SK-N-SH treated with all-trans-retinoic acid at 6 μM for 48 hours (cell line): Measurements from ENCODE around the gene LAMP2.

ENCODE experiments used
- ATAC-seq: fragments of 200-7000 bp; cut with Tn5 transposase; 3 replicates; pipeline ENCODE4 v1.9.1; 2020; ENCODE audit warnings: mild to moderate bottlenecking, moderate library complexity
- ARNTL ChIP-seq: fragments of 450-650 bp; formaldehyde crosslinking; IDR thresholded peaks from 2 replicates; pipeline ENCODE4 v1.5.0; 2020; ENCODE audit warnings: low read depth, mild to moderate bottlenecking, moderate library complexity, borderline replicate concordance
- BACH2 ChIP-seq: fragments of 250-450 bp; sonication (Bioruptor Pico); IDR thresholded peaks from 2 replicates; pipeline ENCODE4 v1.9.0; 2021; ENCODE audit warnings: mild to moderate bottlenecking, borderline replicate concordance
- CSDC2 ChIP-seq: fragments of 250-450 bp; sonication (Bioruptor Pico); IDR thresholded peaks from 2 replicates; pipeline ENCODE4 v1.5.0; 2020; ENCODE audit warnings: mild to moderate bottlenecking, moderate library complexity
- CSRNP3 ChIP-seq: fragments of 250-450 bp; sonication (Bioruptor Pico); IDR thresholded peaks from 2 replicates; pipeline ENCODE4 v1.5.1; 2021; ENCODE audit warnings: mild to moderate bottlenecking, moderate library complexity
- ESRRG ChIP-seq: fragments of 250-450 bp; sonication (Bioruptor Pico); IDR thresholded peaks from 2 replicates; pipeline ENCODE4 v1.6.1; 2021; ENCODE audit warnings: mild to moderate bottlenecking
- GLIS3 ChIP-seq: fragments of 250-450 bp; sonication (Bioruptor Pico); IDR thresholded peaks from 2 replicates; pipeline ENCODE4 v1.5.0; 2020; ENCODE audit warnings: mild to moderate bottlenecking, moderate library complexity
- OSR1 ChIP-seq: fragments of 250-450 bp; sonication (Bioruptor Pico); IDR thresholded peaks from 2 replicates; pipeline ENCODE4 v1.8.0; 2022; ENCODE audit warnings: moderate library complexity, mild to moderate bottlenecking, inconsistent platforms
- PATZ1 ChIP-seq: fragments of 250-450 bp; sonication (Bioruptor Pico); IDR thresholded peaks from 2 replicates; pipeline ENCODE4 v1.8.0; 2020; ENCODE audit warnings: mild to moderate bottlenecking, moderate library complexity, borderline replicate concordance
- PPARA ChIP-seq: fragments of 250-450 bp; sonication (Bioruptor Pico); IDR thresholded peaks from 2 replicates; pipeline ENCODE4 v1.5.0; 2020; ENCODE audit warnings: mild to moderate bottlenecking, borderline replicate concordance
- RARB ChIP-seq: fragments of 250-450 bp; sonication (Bioruptor Pico); IDR thresholded peaks from 2 replicates; pipeline ENCODE4 v1.8.0; 2021; ENCODE audit warnings: mild to moderate bottlenecking, moderate library complexity
- SNAI2 ChIP-seq: fragments of 250-450 bp; sonication (Bioruptor Pico); IDR thresholded peaks from 2 replicates; pipeline ENCODE4 v1.5.0; 2020; ENCODE audit warnings: mild to moderate bottlenecking, moderate library complexity
- TCF4 ChIP-seq: fragments of 250-450 bp; sonication (Bioruptor Pico); IDR thresholded peaks from 2 replicates; pipeline ENCODE4 v1.8.0; 2021; ENCODE audit warnings: mild to moderate bottlenecking, moderate library complexity, borderline replicate concordance
- TOX ChIP-seq: fragments of 250-450 bp; sonication (Bioruptor Pico); IDR thresholded peaks from 2 replicates; pipeline ENCODE4 v1.8.0; 2021; ENCODE audit warnings: mild to moderate bottlenecking, moderate library complexity, borderline replicate concordance
- TSHZ2 ChIP-seq: fragments of 250-450 bp; sonication (Bioruptor Pico); IDR thresholded peaks from 2 replicates; pipeline ENCODE4 v1.5.0; 2020; ENCODE audit warnings: mild to moderate bottlenecking, moderate library complexity
- ZC3H10 ChIP-seq: fragments of 250-450 bp; sonication (Bioruptor Pico); IDR thresholded peaks from 2 replicates; pipeline ENCODE4 v1.5.1; 2021; ENCODE audit warnings: mild to moderate bottlenecking, moderate library complexity
- ZFP3 ChIP-seq: fragments of 250-450 bp; sonication (Bioruptor Pico); IDR thresholded peaks from 2 replicates; pipeline ENCODE4 v1.5.0; 2020; ENCODE audit warnings: mild to moderate bottlenecking, moderate library complexity
- ZFP30 ChIP-seq: fragments of 450-650 bp; formaldehyde crosslinking; IDR thresholded peaks from 2 replicates; pipeline ENCODE4 v1.5.0; 2022; ENCODE audit warnings: mild to moderate bottlenecking, moderate library complexity
- ZNF565 ChIP-seq: fragments of 450-650 bp; formaldehyde crosslinking; conservative IDR thresholded peaks from 2 replicates; pipeline ENCODE4 v1.5.0; 2020; ENCODE audit warnings: low read depth, mild to moderate bottlenecking, moderate library complexity
- ZNF70 ChIP-seq: fragments of 450-650 bp; formaldehyde crosslinking; IDR thresholded peaks from 2 replicates; pipeline ENCODE4 v1.5.0; 2020; ENCODE audit warnings: mild to moderate bottlenecking, moderate library complexity
- ZNF8 ChIP-seq: fragments of 450-650 bp; formaldehyde crosslinking; IDR thresholded peaks from 2 replicates; pipeline ENCODE4 v1.5.0; 2020; ENCODE audit warnings: mild to moderate bottlenecking, moderate library complexity
- TF ChIP-seq, protein P1 (sequence below): fragments of 250-450 bp; sonication (Bioruptor Pico); IDR thresholded peaks from 2 replicates; pipeline ENCODE4 v1.5.1; 2020; ENCODE audit warnings: low read depth, mild to moderate bottlenecking, moderate library complexity

LAMP2 gene

GRCh38 chrX:120512627-120513026 is 43.5 kb upstream of the LAMP2 start (continued):
- TF ChIP-seq PATZ1 (CRISPR knock-in tag), result no peak
- TF ChIP-seq ZC3H10 (CRISPR knock-in tag), result no peak
- TF ChIP-seq PPARA (CRISPR knock-in tag), result no peak
- no peak for TF ChIP-seq OSR1 (CRISPR knock-in tag)
- TF ChIP-seq ZNF70 (CRISPR knock-in tag), result no peak
- TF ChIP-seq ZNF8 (CRISPR knock-in tag), result no peak
- TF ChIP-seq ARNTL, result no peak
- no peak for TF ChIP-seq TSHZ2 (CRISPR knock-in tag)

GRCh38 chrX:120512222-120512621 is 43.1 kb upstream of the LAMP2 start:
- TF ChIP-seq PATZ1 (CRISPR knock-in tag), result no peak
- no peak for TF ChIP-seq RARB (CRISPR knock-in tag)
- TF ChIP-seq SNAI2 (CRISPR knock-in tag), result no peak
- TF ChIP-seq, protein P1, sequence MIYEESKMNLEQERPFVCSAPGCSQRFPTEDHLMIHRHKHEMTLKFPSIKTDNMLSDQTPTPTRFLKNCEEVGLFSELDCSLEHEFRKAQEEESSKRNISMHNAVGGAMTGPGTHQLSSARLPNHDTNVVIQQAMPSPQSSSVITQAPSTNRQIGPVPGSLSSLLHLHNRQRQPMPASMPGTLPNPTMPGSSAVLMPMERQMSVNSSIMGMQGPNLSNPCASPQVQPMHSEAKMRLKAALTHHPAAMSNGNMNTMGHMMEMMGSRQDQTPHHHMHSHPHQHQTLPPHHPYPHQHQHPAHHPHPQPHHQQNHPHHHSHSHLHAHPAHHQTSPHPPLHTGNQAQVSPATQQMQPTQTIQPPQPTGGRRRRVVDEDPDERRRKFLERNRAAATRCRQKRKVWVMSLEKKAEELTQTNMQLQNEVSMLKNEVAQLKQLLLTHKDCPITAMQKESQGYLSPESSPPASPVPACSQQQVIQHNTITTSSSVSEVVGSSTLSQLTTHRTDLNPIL (CRISPR knock-in tag), result no peak
- TF ChIP-seq ESRRG (CRISPR knock-in tag), result no peak
- TF ChIP-seq GLIS3 (CRISPR knock-in tag), result no peak
- no peak for TF ChIP-seq CSRNP3 (CRISPR knock-in tag)
- no peak for TF ChIP-seq TCF4 (CRISPR knock-in tag)
- ATAC-seq, result no peak

DNA sequence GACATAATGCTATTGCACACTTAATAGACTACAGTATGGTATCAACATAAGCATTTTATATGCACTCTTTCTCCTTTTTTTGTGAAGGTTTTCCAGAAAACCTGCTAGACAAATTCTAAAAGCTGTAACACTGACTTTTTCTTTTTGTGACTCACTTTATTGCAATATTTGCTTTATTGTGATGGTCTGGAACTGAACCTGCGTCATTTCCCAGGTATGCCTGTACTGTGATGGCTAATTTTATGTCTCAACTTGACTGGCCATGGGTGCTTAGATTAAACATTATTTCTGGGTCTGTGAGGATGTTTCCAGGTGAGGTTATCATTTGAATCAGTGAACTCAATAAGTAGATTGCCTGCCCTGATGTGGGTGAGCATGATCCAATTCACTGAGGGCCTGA is 35.5 kb upstream of the LAMP2 start:
- no peak for TF ChIP-seq CSDC2 (CRISPR knock-in tag)
- no peak for TF ChIP-seq PPARA (CRISPR knock-in tag)
- TF ChIP-seq ZNF565 (CRISPR knock-in tag), result no peak
- TF ChIP-seq, protein P1 (CRISPR knock-in tag), result no peak
- TF ChIP-seq BACH2 (CRISPR knock-in tag), result no peak
- TF ChIP-seq ZC3H10 (CRISPR knock-in tag), result no peak
- no peak for TF ChIP-seq TOX
- TF ChIP-seq PATZ1 (CRISPR knock-in tag), result no peak
- TF ChIP-seq ZFP3 (CRISPR knock-in tag), result no peak
- TF ChIP-seq RARB (CRISPR knock-in tag), result no peak
- no peak for TF ChIP-seq TSHZ2 (CRISPR knock-in tag)
- TF ChIP-seq ZFP30 (CRISPR knock-in tag), result no peak
- no peak for TF ChIP-seq ZNF70 (CRISPR knock-in tag)
- no peak for ATAC-seq
